ENCODE results near the gene NSUN3.

NSUN3 gene

GRCh38 chr3:94147012-94147411, 84.2 kb downstream of the NSUN3 start:
- no peak for TF ChIP-seq CTCF (IDR thresholded peaks at IDR 0.05)

GRCh38 chr3:94150113-94150512, 87.3 kb downstream of the NSUN3 start:
- TF ChIP-seq CTCF (IDR thresholded peaks at IDR 0.05) = no peak
- H3K4me3 ChIP-seq = no peak overlapping the region

More at GRCh38 chr3:94147012-94147411, 84.2 kb downstream of the NSUN3 start:
- Histone ChIP-seq H3K27ac (no peak overlapping the region), H3K4me3 (no peak overlapping the region)
- DNase-seq (ENCODE audit: low spot score) = no peak

GRCh38 chr3:94156626-94157025, 93.8 kb downstream of the NSUN3 start:
- H3K27ac ChIP-seq = no peak overlapping the region
- TF ChIP-seq CTCF (IDR thresholded peaks at IDR 0.05) = no peak
- no peak overlapping the region for H3K4me3 ChIP-seq
- no peak for DNase-seq (ENCODE audit: low spot score)

More at GRCh38 chr3:94150113-94150512, 87.3 kb downstream of the NSUN3 start:
- no peak overlapping the region for H3K27ac ChIP-seq
- no peak for DNase-seq (ENCODE audit: low spot score)

- Histone ChIP-seq H3K27ac (no peak overlapping the region), H3K4me3 (no peak overlapping the region)
Measured at GRCh38 chr3:94158512-94158911, 95.7 kb downstream of the NSUN3 start.

GRCh38 chr3:94159062-94159828, 96.4 kb downstream of the NSUN3 start:
- no peak for DNase-seq (ENCODE audit: low spot score)

More at GRCh38 chr3:94158512-94158911, 95.7 kb downstream of the NSUN3 start:
- no peak for TF ChIP-seq CTCF (IDR thresholded peaks at IDR 0.05)
- no peak for DNase-seq (ENCODE audit: low spot score)

GRCh38 chr3:94162700-94163099, 99.8 kb downstream of the NSUN3 start:
- Histone ChIP-seq H3K4me3 (no peak overlapping the region), H3K27ac (no peak overlapping the region)
- TF ChIP-seq CTCF (IDR thresholded peaks at IDR 0.05) = no peak
- no peak for DNase-seq (ENCODE audit: low spot score)

More at GRCh38 chr3:94159062-94159828, 96.4 kb downstream of the NSUN3 start:
- Histone ChIP-seq H3K4me3 (no peak overlapping the region), H3K27ac (no peak overlapping the region)
- TF ChIP-seq CTCF (IDR thresholded peaks at IDR 0.05) = no peak

- no peak for TF ChIP-seq CTCF (IDR thresholded peaks at IDR 0.05)
- Histone ChIP-seq H3K4me3 (no peak overlapping the region), H3K27ac (no peak overlapping the region)
- no peak for DNase-seq (ENCODE audit: low spot score)
Measured at GRCh38 chr3:94167346-94167745, 104.5 kb downstream of the NSUN3 start.

Data from coronary artery (tissue), 2 donors.